ENCODE data around the gene ZNF219.

ZNF219 gene

GRCh38 chr14:21053184-21054122 lies 45.0 kb downstream of the ZNF219 start:
- TF ChIP-seq, protein P1, sequence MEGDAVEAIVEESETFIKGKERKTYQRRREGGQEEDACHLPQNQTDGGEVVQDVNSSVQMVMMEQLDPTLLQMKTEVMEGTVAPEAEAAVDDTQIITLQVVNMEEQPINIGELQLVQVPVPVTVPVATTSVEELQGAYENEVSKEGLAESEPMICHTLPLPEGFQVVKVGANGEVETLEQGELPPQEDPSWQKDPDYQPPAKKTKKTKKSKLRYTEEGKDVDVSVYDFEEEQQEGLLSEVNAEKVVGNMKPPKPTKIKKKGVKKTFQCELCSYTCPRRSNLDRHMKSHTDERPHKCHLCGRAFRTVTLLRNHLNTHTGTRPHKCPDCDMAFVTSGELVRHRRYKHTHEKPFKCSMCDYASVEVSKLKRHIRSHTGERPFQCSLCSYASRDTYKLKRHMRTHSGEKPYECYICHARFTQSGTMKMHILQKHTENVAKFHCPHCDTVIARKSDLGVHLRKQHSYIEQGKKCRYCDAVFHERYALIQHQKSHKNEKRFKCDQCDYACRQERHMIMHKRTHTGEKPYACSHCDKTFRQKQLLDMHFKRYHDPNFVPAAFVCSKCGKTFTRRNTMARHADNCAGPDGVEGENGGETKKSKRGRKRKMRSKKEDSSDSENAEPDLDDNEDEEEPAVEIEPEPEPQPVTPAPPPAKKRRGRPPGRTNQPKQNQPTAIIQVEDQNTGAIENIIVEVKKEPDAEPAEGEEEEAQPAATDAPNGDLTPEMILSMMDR (IDR thresholded peaks at IDR 0.05; ENCODE audit: borderline replicate concordance, control extremely low read depth, extremely low read depth, insufficient read depth, missing control alignments), result no peak
- in situ Hi-C loops (cut with MboI; ENCODE audit: low sequenced_read_pairs, unreplicated experiment), result no loop called here

DNA sequence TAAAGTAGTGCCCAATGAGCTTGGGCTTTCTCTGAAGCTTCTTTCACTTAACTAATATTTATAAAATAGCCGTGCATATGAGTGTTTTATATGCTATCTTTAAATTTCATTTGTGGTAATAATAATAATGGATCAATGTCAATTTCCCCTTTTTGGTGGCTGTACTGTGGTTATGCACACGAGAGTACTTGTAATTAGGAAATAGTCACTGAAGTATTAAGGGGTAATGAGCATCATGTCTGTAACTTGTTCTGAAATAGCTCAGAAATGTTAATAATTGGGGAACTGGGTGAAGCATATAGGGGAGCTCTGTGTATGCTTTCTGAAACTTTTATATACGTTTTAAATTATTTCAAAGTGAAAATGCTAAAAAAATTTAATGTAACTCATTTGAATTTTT lies 47.9 kb downstream of the ZNF219 start:
- TF ChIP-seq, protein P1 (IDR thresholded peaks at IDR 0.05; ENCODE audit: borderline replicate concordance, control extremely low read depth, extremely low read depth, insufficient read depth, missing control alignments), result no peak
- no peak for DNase-seq (ENCODE audit: low spot score)
- in situ Hi-C loops (cut with MboI; ENCODE audit: low sequenced_read_pairs, unreplicated experiment), result no loop called here

More at GRCh38 chr14:21053184-21054122, 45.0 kb downstream of the ZNF219 start:
- DNase-seq (ENCODE audit: low spot score), result no peak

DNA sequence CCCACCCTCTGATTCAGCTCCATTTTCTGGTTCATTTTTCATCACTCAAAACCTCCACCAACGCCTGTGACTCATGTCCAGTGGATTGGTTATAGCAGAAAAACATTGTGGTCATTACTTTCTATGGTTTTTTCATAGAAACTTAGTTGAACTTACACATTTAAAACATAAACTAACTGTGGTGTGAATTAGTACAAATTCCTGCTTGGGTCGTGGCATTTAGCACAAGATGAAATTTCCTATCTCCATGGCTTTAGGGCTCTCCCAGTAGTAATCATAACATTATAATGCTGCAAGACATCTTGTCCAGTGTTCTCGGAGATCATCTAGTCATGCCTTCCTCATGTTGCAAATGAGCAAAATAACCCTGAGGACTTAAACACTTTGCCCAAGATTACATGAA lies 49.2 kb downstream of the ZNF219 start:
- DNase-seq (ENCODE audit: low spot score), result no peak
- in situ Hi-C loops (cut with MboI; ENCODE audit: low sequenced_read_pairs, unreplicated experiment), result no loop called here
- TF ChIP-seq, protein P1 (IDR thresholded peaks at IDR 0.05; ENCODE audit: borderline replicate concordance, control extremely low read depth, extremely low read depth, insufficient read depth, missing control alignments), result no peak

GRCh38 chr14:21048638-21049037 lies 49.8 kb downstream of the ZNF219 start:
- TF ChIP-seq, protein P1 (IDR thresholded peaks at IDR 0.05; ENCODE audit: borderline replicate concordance, control extremely low read depth, extremely low read depth, insufficient read depth, missing control alignments), result no peak
- DNase-seq (ENCODE audit: low spot score), result no peak
- in situ Hi-C loops (cut with MboI; ENCODE audit: low sequenced_read_pairs, unreplicated experiment), result no loop called here

GRCh38 chr14:21047378-21047781 lies 51.1 kb downstream of the ZNF219 start:
- DNase-seq (ENCODE audit: low spot score), result no peak
- in situ Hi-C loops (cut with MboI; ENCODE audit: low sequenced_read_pairs, unreplicated experiment), result no loop called here
- TF ChIP-seq, protein P1 (IDR thresholded peaks at IDR 0.05; ENCODE audit: borderline replicate concordance, control extremely low read depth, extremely low read depth, insufficient read depth, missing control alignments), result no peak

- no peak for DNase-seq (ENCODE audit: low spot score)
- in situ Hi-C loops (cut with MboI; ENCODE audit: low sequenced_read_pairs, unreplicated experiment), result no loop called here
- TF ChIP-seq, protein P1 (IDR thresholded peaks at IDR 0.05; ENCODE audit: borderline replicate concordance, control extremely low read depth, extremely low read depth, insufficient read depth, missing control alignments), result no peak
Observed at GRCh38 chr14:21043974-21044618, 54.4 kb downstream of the ZNF219 start.

All from GM13976 (cell line).